H1 (cell line): ENCODE measurements around the gene SRP14. TPM values are rescaled to one million over a fixed set of nuclear protein-coding genes. Genes with fewer than 3 reads are reported as not detected.

Source experiments
- CTCF ChIA-PET: fragments of 300-600 bp; sonication (Branson Sonifier 250); formaldehyde crosslinking; loops from one replicate; lab custom pipeline; 2021; ENCODE audit not compliant: partially characterized antibody; lab: Charles Lee
- POLR2A ChIA-PET: fragments of 300-600 bp; sonication (Branson Sonifier 250); formaldehyde crosslinking; loops from one replicate; lab custom pipeline; 2021; ENCODE audit warnings: inconsistent platforms; ENCODE audit not compliant: partially characterized antibody; lab: Charles Lee
- DNase-seq, 2 experiments: peaks; one replicate each; pipeline versions ENCODE4 v3.0.0 to v3.0.0-alpha.2; 2010 to 2022; ENCODE audit warnings: low spot score in 2 of 2, low read depth in 1 of 2, mixed read lengths in 1 of 2
- FAIRE-seq: peaks from 2 replicates; lab custom pipeline; 2011; peaks lifted over from hg19 to GRCh38; lab: Jason Lieb, UNC
- H2AFZ ChIP-seq: 2 replicates; pipeline ENCODE4 v1.8.1; 2012; ENCODE audit warnings: low read length, inconsistent platforms
- H2AK5ac ChIP-seq: 2 replicates; pipeline ENCODE4 v1.6.1; 2013; ENCODE audit warnings: low read depth, low read length
- H2BK120ac ChIP-seq: replicated peaks from 2 replicates; pipeline ENCODE3; 2013; ENCODE audit warnings: low read depth, low read length, inconsistent platforms
- H2BK12ac ChIP-seq: 2 replicates; pipeline ENCODE4 v1.6.1; 2013; ENCODE audit warnings: low read depth, low read length
- H2BK15ac ChIP-seq: 2 replicates; pipeline ENCODE4 v1.6.1; 2013; ENCODE audit warnings: low read length
- H2BK20ac ChIP-seq: 2 replicates; pipeline ENCODE4 v1.6.1; 2013; ENCODE audit warnings: low read length
- H2BK5ac ChIP-seq: 2 replicates; pipeline ENCODE4 v1.6.1; 2013; ENCODE audit warnings: low read depth, low read length
- H3K14ac ChIP-seq: 2 replicates; pipeline ENCODE4 v1.6.1; 2013; ENCODE audit warnings: inconsistent platforms; ENCODE audit not compliant: insufficient read length
- H3K18ac ChIP-seq: 2 replicates; pipeline ENCODE4 v1.6.1; 2013; ENCODE audit warnings: low read length; ENCODE audit errors: extremely low read depth
- H3K23ac ChIP-seq: 2 replicates; pipeline ENCODE4 v1.6.1; 2013; ENCODE audit warnings: inconsistent platforms; ENCODE audit not compliant: insufficient read length
- H3K23me2 ChIP-seq: 2 replicates; pipeline ENCODE4 v1.6.1; 2013; ENCODE audit warnings: low read depth, low read length
- H3K27ac ChIP-seq: 2 replicates; pipeline ENCODE4 v1.6.1; 2011; ENCODE audit warnings: low read depth, low read length, inconsistent platforms
- H3K27me3 ChIP-seq, 4 experiments: replicated peaks in 1 of 4; 1 replicate in 1 of 4; 2 replicates in 3 of 4; pipeline versions ENCODE4 v1.6.1 to v1.8.1; 2011 to 2013; ENCODE audit warnings: low read length in 3 of 4, mild to moderate bottlenecking in 3 of 4, inconsistent platforms in 2 of 4, mixed read lengths in 2 of 4, moderate library complexity in 1 of 4; ENCODE audit not compliant: control insufficient read depth in 3 of 4, insufficient read depth in 3 of 4; ENCODE audit errors: extremely low read depth in 1 of 4
- H3K36me3 ChIP-seq, 4 experiments: 2 replicates each; pipeline versions ENCODE4 v1.6.1 to v1.8.1; 2011 to 2013; ENCODE audit warnings: mild to moderate bottlenecking in 4 of 4, low read length in 3 of 4, moderate library complexity in 2 of 4, control low read depth in 1 of 4, inconsistent platforms in 1 of 4; ENCODE audit not compliant: insufficient read depth in 4 of 4, control insufficient read depth in 2 of 4
- H3K4ac ChIP-seq: replicated peaks from 2 replicates; pipeline ENCODE3; 2013; ENCODE audit warnings: low read length, low read depth, mixed read lengths, inconsistent platforms; ENCODE audit not compliant: insufficient read length
- H3K4me1 ChIP-seq, 4 experiments: replicated peaks in 1 of 4; 1 replicate in 1 of 4; 2 replicates in 3 of 4; pipeline versions ENCODE4 v1.6.1 to v1.8.1; 2011 to 2013; ENCODE audit warnings: low read length in 3 of 4, inconsistent platforms in 2 of 4, mixed read lengths in 1 of 4; ENCODE audit not compliant: insufficient read depth in 4 of 4, control insufficient read depth in 3 of 4
- H3K4me2 ChIP-seq, 2 experiments: 2 replicates each; pipeline versions ENCODE4 v1.6.1 to v1.8.1; 2011 to 2013; ENCODE audit warnings: low read depth in 2 of 2, low read length in 2 of 2, control low read depth in 1 of 2, inconsistent platforms in 1 of 2, mild to moderate bottlenecking in 1 of 2; ENCODE audit not compliant: insufficient read depth in 1 of 2
- H3K4me3 ChIP-seq, 4 experiments: fragments of 200-600, 300-600 bp in 1 of 4; sonication (generic), shearing (Covaris generic), sonication (Bioruptor Twin) in 1 of 4; 2 replicates each; pipeline versions ENCODE4 v1.5.1 to v1.8.1; 2011 to 2016; ENCODE audit warnings: low read length in 4 of 4, low read depth in 3 of 4, control low read depth in 2 of 4, inconsistent platforms in 2 of 4, mild to moderate bottlenecking in 2 of 4, mixed read lengths in 1 of 4, moderate library complexity in 1 of 4; ENCODE audit not compliant: insufficient read depth in 2 of 4; ENCODE audit errors: extremely low read depth in 1 of 4
- H3K56ac ChIP-seq: replicated peaks from 2 replicates; pipeline ENCODE3; 2013; ENCODE audit warnings: low read depth, mild to moderate bottlenecking, mixed read lengths, low read length, inconsistent platforms; ENCODE audit not compliant: insufficient read length
- H3K79me1 ChIP-seq: 2 replicates; pipeline ENCODE4 v1.6.1; 2013; ENCODE audit warnings: low read depth, low read length, control low read depth
- H3K79me2 ChIP-seq, 2 experiments: 2 replicates each; pipeline versions ENCODE4 v1.6.1 to v1.8.1; 2012 to 2013; ENCODE audit warnings: low read length in 2 of 2, mild to moderate bottlenecking in 2 of 2, inconsistent platforms in 1 of 2; ENCODE audit not compliant: insufficient read depth in 2 of 2, control insufficient read depth in 1 of 2
- H3K9ac ChIP-seq, 4 experiments: replicated peaks in 1 of 4; 1 replicate in 1 of 4; 2 replicates in 3 of 4; pipeline versions ENCODE4 v1.6.1 to v1.8.1; 2011 to 2013; ENCODE audit warnings: low read depth in 3 of 4, low read length in 3 of 4, control low read depth in 2 of 4, mild to moderate bottlenecking in 2 of 4, moderate library complexity in 2 of 4, inconsistent platforms in 1 of 4; ENCODE audit errors: extremely low read depth in 1 of 4
- H3K9me3 ChIP-seq, 2 experiments: 2 replicates each; pipeline versions ENCODE4 v1.6.1 to v1.8.1; 2012 to 2013; ENCODE audit warnings: mild to moderate bottlenecking in 2 of 2, moderate library complexity in 2 of 2, control low read depth in 1 of 2, inconsistent platforms in 1 of 2, low read depth in 1 of 2, low read length in 1 of 2, mixed read lengths in 1 of 2; ENCODE audit not compliant: insufficient read depth in 2 of 2
- H4K20me1 ChIP-seq, 2 experiments: replicated peaks in 1 of 2; 2 replicates each; pipeline versions ENCODE3 to v1.8.1; 2011 to 2013; ENCODE audit warnings: inconsistent platforms in 2 of 2, low read length in 2 of 2, mild to moderate bottlenecking in 1 of 2; ENCODE audit not compliant: insufficient read depth in 2 of 2, control insufficient read depth in 1 of 2
- H4K5ac ChIP-seq: 2 replicates; pipeline ENCODE4 v1.6.1; 2013; ENCODE audit warnings: low read length, low read depth, mixed read lengths, inconsistent platforms; ENCODE audit not compliant: insufficient read length
- H4K8ac ChIP-seq: 2 replicates; pipeline ENCODE4 v1.8.0; 2013; ENCODE audit warnings: mild to moderate bottlenecking, moderate library complexity, low read length, inconsistent platforms; ENCODE audit not compliant: insufficient read depth; ENCODE audit errors: extremely low read depth
- H4K91ac ChIP-seq: replicated peaks from 2 replicates; pipeline ENCODE3; 2013; ENCODE audit warnings: low read length, mixed read lengths, inconsistent platforms; ENCODE audit not compliant: insufficient read length
- BRCA1 ChIP-seq: IDR thresholded peaks from 2 replicates; pipeline ENCODE4 v1.6.1; 2012; ENCODE audit warnings: low read depth, low read length, improper control_type of control experiment
- CREB1 ChIP-seq: IDR thresholded peaks from 2 replicates; pipeline ENCODE4 v1.6.1; 2012; ENCODE audit warnings: inconsistent platforms
- E2F6 ChIP-seq: IDR thresholded peaks from 2 replicates; pipeline ENCODE4 v1.6.1; 2012; ENCODE audit warnings: inconsistent platforms
- JUN ChIP-seq: IDR thresholded peaks from 2 replicates; pipeline ENCODE4 v1.6.1; 2011; ENCODE audit warnings: low read depth, mild to moderate bottlenecking, improper control_type of control experiment, low read length
- NANOG ChIP-seq: IDR thresholded peaks from 2 replicates; pipeline ENCODE4 v1.6.1; 2011; ENCODE audit warnings: low read length, low read depth, mild to moderate bottlenecking, inconsistent platforms; ENCODE audit not compliant: insufficient read depth, poor library complexity, severe bottlenecking
- RNF2 ChIP-seq: fragments of 200-900, 300-1000 bp; sonication (generic); IDR thresholded peaks from 2 replicates; pipeline ENCODE4 v1.7.1; 2016; ENCODE audit warnings: borderline replicate concordance, low read depth, mild to moderate bottlenecking, antibody characterized with exemption, low read length; ENCODE audit not compliant: poor library complexity, severe bottlenecking; ENCODE audit errors: missing control alignments
- RXRA ChIP-seq: IDR thresholded peaks from 2 replicates; pipeline ENCODE4 v1.6.1; 2011; ENCODE audit warnings: low read depth, mild to moderate bottlenecking, low read length, moderate library complexity; ENCODE audit not compliant: insufficient read depth
- SIX5 ChIP-seq: IDR thresholded peaks from 2 replicates; pipeline ENCODE4 v1.6.1; 2011; ENCODE audit warnings: mild to moderate bottlenecking, low read depth, low read length
- SP4 ChIP-seq: IDR thresholded peaks from 2 replicates; pipeline ENCODE4 v1.6.1; 2012; ENCODE audit warnings: low read length, inconsistent platforms
- TAF1 ChIP-seq: IDR thresholded peaks from 2 replicates; pipeline ENCODE4 v1.6.1; 2011; ENCODE audit warnings: mild to moderate bottlenecking, low read depth, low read length
- WGBS, 2 experiments: shearing (Covaris generic) in 1 of 2; methylation state at CpG; one replicate each; pipeline versions ENCODE4 v1.1.6 to v1.1.7; 2013 to 2015; ENCODE audit warnings: low lambda C conversion rate in 2 of 2, mixed read lengths in 2 of 2, inconsistent platforms in 1 of 2, low coverage in 1 of 2, missing lambda C conversion rate in 1 of 2; ENCODE audit not compliant: insufficient replicate concordance in 2 of 2, insufficient coverage in 1 of 2, insufficient read length in 1 of 2; ENCODE audit errors: extremely low coverage in 1 of 2, missing lambda C conversion rate in 1 of 2; 5-methylcytosine and 5-hydroxymethylcytosine counted together
- polyA plus RNA-seq, 7 experiments: library from polyadenylated mRNA; depleted of rRNA in 3 of 7; stranded (reverse) in 5 of 7; unstranded in 2 of 7; fragments of >200 nt in 5 of 7; fragments of 200-250 nt in 2 of 7; gene quantifications; 1 replicate in 5 of 7; 2 replicates in 1 of 7; 4 replicates in 1 of 7; pipeline versions ENCODE4 v1.2.1 to v1.2.3, GENCODE V29; 2011 to 2013; ENCODE audit warnings: missing spikeins in 2 of 7, mixed read lengths in 2 of 7
- total RNA-seq: library from RNA; stranded (reverse); fragmentation: NEBNext Ultra II Directional; extraction: Animal tissue kit (Norgen Biotek cat#: 25700); gene quantifications from 2 replicates; pipeline ENCODE4 v1.2.1, GENCODE V29; 2021

The SRP14 gene
- total and polyA plus RNA-seq, 2 of the 8 experiments (the other 6 are each of a cell fraction or from before 2014, with no cell fraction given), result 186 to 223 TPM

GRCh38 chr15:40011303-40011702 is 27.7 kb downstream of the SRP14 start:
- FAIRE-seq (no peak), DNase-seq (no peak)
- H3K4me1 ChIP-seq, result no peaks in the 10 kb centered on the region
- H4K8ac ChIP-seq, result no peak overlapping the region
- H3K9me3 ChIP-seq, result peaks cover 28 to 38% of the 10 kb centered on the region in 2 experiments
- H3K18ac ChIP-seq, result no peak overlapping the region
- no peak overlapping the region for H3K23ac ChIP-seq
- no peak overlapping the region for H2AFZ ChIP-seq
- ChIA-PET CTCF (interaction anchor here (0.8 kb wide), 1 partner anchor 49 kb away, joined by 3 read pairs; no protein-coding TSS in a partner anchor), POLR2A (interaction anchor here (1.0 kb wide), 1 partner anchor 10 kb away, joined by 3 read pairs; no protein-coding TSS in a partner anchor)
- H3K79me1 ChIP-seq, result no peaks in the 10 kb centered on the region
- H3K4ac ChIP-seq, result no peak overlapping the region
- H3K14ac ChIP-seq, result no peak overlapping the region
- H3K4me3 ChIP-seq, result no peak overlapping the region
- no peak overlapping the region for H2BK15ac ChIP-seq
- no peaks in the 10 kb centered on the region for H3K79me2 ChIP-seq
- no peak overlapping the region for H4K91ac ChIP-seq
- H4K5ac ChIP-seq, result no peak overlapping the region
- H3K27me3 ChIP-seq, result no peaks in the 10 kb centered on the region
- no peak overlapping the region for H2BK20ac ChIP-seq
- TF ChIP-seq NANOG (no peak), SP4 (no peak), E2F6 (no peak), JUN (no peak), SIX5 (no peak), BRCA1 (no peak), CREB1 (no peak), RXRA (no peak), TAF1 (no peak), RNF2 (no peak)
- no peak overlapping the region for H3K56ac ChIP-seq
- no peak overlapping the region for H2BK120ac ChIP-seq
- H3K4me2 ChIP-seq, result no peak overlapping the region
- H3K36me3 ChIP-seq, result peaks cover 20 to 94% (median 69%) of the 10 kb centered on the region in 4 experiments
- no peak overlapping the region for H3K27ac ChIP-seq
- WGBS, 2 experiments, result 92% methylated on average over 4 of the region's 4 CpGs; no CpG with 5 or more reads in 1 of the 2 experiments
- H2AK5ac ChIP-seq, result no peak overlapping the region
- H2BK5ac ChIP-seq, result no peak overlapping the region
- no peaks in the 10 kb centered on the region for H3K23me2 ChIP-seq
- H4K20me1 ChIP-seq, result no peaks in the 10 kb centered on the region
- H3K9ac ChIP-seq, result no peak overlapping the region
- no peak overlapping the region for H2BK12ac ChIP-seq
